ENCODE data around the gene SLC5A11.
"Not testable (repeated sequence)": the region's sequence is repeated elsewhere in the genome, so short reads cannot be mapped to it uniquely, and the experiment has no call there.

Gene SLC5A11

DNA sequence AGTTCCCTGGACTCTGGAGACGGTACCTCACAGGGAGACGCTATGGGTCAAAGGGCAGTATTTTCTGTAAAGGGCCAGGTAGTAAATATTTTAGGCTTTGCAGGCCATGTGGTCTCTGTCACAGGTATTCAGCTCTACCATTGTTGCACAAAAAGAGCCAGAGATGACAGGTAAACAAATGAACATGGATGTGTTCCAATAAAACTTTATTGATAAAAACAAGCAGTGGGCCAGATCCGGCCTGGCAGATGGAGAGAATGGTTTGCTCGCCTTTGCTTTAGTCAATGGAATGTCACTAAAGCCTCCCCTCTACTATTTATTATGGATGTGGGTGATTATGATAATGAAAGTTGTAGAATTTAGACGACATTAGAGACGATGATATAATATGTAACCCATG, 8.9 kb upstream of the SLC5A11 start:
- no peak for DNase-seq (ENCODE audit: low spot score)

DNA sequence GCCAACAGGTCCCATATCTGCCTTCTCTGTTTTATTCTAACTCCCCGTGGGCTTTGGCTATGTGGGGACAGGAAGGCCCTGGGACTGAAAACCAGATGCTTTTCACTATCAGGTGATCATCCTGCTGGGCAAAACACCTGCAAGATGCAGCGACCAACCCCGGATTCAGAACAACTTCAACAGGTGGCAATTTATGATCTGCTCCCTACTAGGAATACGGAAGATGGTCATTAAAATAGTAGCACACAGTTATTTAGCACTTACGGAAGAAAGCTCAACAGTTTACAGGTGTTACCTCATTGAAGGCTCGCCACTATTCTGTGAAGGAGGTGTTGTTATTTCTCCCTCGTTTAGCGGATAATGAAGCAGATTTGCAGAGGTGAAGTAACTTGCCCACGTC, 7.8 kb upstream of the SLC5A11 start:
- no peak for DNase-seq (ENCODE audit: low spot score)

GRCh38 chr16:24838554-24839266, 7.1 kb upstream of the SLC5A11 start:
- DNase-seq (ENCODE audit: low spot score): no peak

DNA sequence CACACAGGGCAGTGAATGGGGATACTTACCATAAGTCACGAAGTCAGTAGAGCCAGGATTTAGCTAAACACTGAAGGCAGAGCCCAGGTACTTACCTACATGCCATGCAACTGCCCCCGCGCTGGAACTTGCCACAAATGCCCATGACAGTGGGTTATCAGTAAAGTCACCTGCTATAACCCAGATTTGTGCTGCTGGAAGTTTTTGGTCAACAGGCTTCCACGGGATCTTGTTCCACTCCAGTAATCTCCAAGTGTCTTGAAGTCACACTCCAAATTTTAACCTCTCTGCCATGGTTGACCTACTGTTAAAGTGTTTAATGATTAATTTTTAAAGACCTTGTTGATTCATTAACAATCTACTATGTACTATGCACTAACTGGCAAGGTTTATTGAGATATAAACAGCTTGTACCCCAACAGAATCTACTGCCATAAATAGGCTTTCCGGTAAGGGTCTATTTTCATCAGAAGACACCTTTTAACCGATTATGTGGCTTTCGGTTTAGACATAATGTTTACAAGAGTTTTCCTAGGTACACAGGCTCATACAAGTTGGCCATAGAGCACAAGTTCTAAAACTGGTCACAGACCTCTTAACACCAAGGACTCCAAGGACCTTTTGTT, 6.3 kb upstream of the SLC5A11 start:
- DNase-seq (ENCODE audit: low spot score): no peak

DNA sequence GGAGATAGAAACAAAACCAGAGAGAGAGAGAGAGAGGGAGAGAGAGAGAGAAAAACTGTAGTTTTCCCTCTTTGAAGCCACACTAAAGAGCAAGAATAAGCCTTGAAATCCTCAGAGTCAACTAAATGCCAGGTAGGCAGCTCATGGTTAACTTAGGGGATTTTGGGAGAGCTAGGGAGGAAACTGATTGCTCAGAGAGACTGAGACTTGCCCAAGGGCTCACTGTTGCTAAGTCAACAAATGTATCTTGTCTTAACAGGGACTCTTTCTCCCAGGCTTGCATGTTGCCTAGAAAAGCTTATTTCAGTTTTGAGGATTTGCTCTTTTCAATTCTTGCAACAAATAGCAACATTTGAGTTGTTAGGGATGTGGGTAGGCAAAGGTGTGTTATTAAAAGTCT, 4.5 kb upstream of the SLC5A11 start:
- DNase-seq (ENCODE audit: low spot score): no peak

- no peak for DNase-seq (ENCODE audit: low spot score)
Measured at GRCh38 chr16:24844101-24845030, 1.4 kb upstream of the SLC5A11 start.

DNA sequence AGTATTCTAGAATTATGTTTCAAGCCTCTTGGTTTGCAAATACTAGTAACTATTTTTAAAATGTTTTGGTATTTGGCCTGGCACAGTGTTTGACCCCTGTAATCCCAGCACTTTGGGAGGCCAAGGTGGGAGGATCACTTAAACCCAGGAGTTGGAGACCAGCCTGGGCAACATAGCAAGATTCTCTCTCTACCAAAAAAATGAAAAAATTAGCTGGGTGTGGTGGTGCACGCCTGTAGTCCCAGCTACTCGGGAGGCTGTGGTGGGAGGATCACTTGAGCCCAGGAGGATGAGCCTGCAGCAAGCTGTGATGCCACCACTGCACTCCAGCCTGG, 765 bp upstream of the SLC5A11 start:
- DNase-seq (ENCODE audit: low spot score): not testable (repeated sequence)

DNA sequence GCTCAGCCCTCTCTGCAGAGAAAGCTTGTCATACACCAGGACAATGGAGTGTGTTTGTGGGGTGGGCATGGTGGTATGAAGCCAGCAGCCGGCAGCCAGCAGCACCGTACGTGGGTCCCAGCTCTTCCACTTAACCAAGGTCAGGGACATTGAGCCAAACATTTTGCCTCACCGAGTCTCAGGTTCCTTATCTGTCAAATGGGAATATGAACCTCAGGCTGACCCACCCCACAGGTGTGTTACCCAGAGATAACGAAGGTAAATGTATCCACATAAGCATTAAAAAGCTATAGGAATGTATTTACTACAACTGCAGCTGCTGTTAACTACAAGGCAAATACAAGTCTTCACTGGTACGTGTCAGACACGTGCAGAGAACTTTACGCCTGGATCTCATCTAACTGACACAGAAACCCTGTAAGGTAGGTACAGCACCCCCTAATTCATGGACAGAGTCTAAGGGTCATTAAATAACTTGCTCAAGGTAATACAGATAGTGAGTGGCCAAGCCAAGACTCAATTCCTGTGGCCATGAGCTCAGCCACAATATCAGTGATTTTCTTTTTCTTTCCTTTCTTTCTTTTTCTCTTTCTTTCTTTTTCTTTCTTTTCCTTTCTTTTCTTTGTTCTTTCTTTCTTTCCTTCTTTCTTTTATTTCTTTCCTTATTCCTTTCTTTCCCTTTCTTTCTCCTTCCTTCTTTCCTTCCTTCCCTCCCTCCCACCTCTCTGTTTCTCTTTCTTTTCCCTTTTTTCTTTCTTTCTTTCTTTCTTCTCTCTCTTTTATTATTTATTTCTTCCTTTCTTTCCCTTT, 990 bp downstream of the SLC5A11 start:
- DNase-seq (ENCODE audit: low spot score): no peak

GRCh38 chr16:24847358-24847664, 1.5 kb downstream of the SLC5A11 start:
- no peak for DNase-seq (ENCODE audit: low spot score)

- no peak for DNase-seq (ENCODE audit: low spot score)
Measured at GRCh38 chr16:24848065-24848464, 2.3 kb downstream of the SLC5A11 start.

GRCh38 chr16:24849641-24850040, 3.9 kb downstream of the SLC5A11 start:
- DNase-seq (ENCODE audit: low spot score): no peak

GRCh38 chr16:24850289-24850938, 4.7 kb downstream of the SLC5A11 start:
- no peak for DNase-seq (ENCODE audit: low spot score)

DNA sequence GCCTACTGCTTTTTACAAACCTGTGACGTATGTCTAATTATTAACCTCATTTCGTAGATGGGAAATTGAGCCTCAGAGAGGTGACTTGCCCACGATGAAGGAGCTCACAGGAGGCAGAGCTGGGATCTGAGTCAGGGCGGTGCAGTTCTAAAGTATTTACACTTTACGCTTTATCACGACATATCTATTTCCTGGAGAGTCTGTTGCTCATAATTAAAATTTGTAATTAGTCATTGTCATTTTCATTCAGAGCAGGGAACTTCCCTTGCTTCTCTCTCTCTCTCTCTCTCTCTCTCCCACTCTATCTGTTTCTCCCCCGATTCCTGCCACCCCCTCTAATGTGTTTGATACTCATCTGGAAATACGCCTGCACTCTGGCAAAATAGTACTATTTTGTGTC, 5.9 kb downstream of the SLC5A11 start:
- no peak for DNase-seq (ENCODE audit: low spot score)

GRCh38 chr16:24852281-24852721, 6.5 kb downstream of the SLC5A11 start:
- DNase-seq (ENCODE audit: low spot score): no peak

GRCh38 chr16:24853169-24853824, 7.5 kb downstream of the SLC5A11 start:
- no peak for DNase-seq (ENCODE audit: low spot score)

DNA sequence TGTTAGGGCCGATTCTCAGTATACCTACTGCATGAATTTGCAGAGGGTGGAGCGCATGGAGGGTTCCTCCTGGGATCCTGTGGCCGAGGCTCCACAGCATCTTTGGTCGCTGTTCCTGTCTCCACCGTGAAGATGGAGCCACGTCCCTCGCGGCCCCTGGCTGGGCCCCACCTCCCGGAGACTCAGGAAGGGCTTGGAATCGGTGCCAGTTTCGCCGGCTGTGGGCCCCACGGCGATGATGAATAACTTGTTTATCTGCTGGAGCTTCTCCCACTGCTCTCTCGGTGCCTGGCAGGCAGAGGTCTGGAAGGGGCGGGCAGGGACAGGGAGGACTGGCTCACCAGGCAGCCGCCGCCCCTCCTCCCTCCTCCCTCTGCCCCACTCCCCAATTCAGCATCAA, 8.1 kb downstream of the SLC5A11 start:
- no peak for DNase-seq (ENCODE audit: low spot score)

GRCh38 chr16:24854607-24855171, 8.9 kb downstream of the SLC5A11 start:
- DNase-seq (ENCODE audit: low spot score): no peak

- no peak for DNase-seq (ENCODE audit: low spot score)
Measured at GRCh38 chr16:24855678-24856077, 9.9 kb downstream of the SLC5A11 start.

DNA sequence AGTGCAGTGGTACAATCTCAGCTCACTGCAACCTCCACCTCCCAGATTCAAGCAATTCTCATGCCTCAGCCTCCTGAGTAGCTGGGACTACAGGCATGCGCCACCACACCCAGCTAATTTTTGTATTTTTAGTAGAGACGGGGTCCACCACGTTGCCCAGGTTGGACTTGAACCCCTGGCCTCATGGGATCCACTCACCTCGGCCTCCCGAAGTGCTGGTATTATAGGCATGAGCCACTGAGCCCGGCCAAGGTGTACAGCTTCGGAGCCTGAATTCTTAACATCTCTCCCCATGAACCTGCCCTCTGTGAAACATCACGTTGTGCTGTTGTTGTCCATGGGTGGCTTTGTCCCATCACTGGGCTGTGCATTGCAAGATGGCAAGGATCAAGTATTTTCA, 11.1 kb downstream of the SLC5A11 start:
- not testable (repeated sequence) for DNase-seq (ENCODE audit: low spot score)

GRCh38 chr16:24858219-24859041, 12.7 kb downstream of the SLC5A11 start:
- DNase-seq (ENCODE audit: low spot score): no peak
